Heart left ventricle (tissue), 16 donors: ENCODE results near the gene PKIB. TPM values are rescaled to one million over a fixed set of nuclear protein-coding genes. Genes with fewer than 3 reads are reported as not detected.

Experiments used
- ATAC-seq, 4 donors: fragments of 200-7000 bp; cut with Tn5 transposase; one replicate each; pipeline ENCODE4 v1.9.1; 2020 to 2022; ENCODE audit warnings: moderate library complexity in 4 of 4, mild to moderate bottlenecking in 3 of 4, moderate number of reproducible peaks in 1 of 4
- DNase-seq, 5 donors: peaks; one replicate each; pipeline ENCODE4 v3.0.0-alpha.2; 2020
- H3K27ac ChIP-seq, 12 donors: fragments of 200-600 bp; sonication (generic) in 4 of 12; one replicate each; pipeline versions ENCODE4 v1.5.0 to v1.8.0; 2016 to 2022; ENCODE audit warnings: mild to moderate bottlenecking in 2 of 12
- H3K27me3 ChIP-seq, 9 donors: fragments of 200-600 bp; sonication (generic) in 2 of 9; one replicate each; pipeline versions ENCODE4 v1.5.1 to v1.8.0; 2016 to 2022; ENCODE audit warnings: mild to moderate bottlenecking in 3 of 9
- H3K36me3 ChIP-seq, 9 donors: fragments of 200-600 bp; sonication (generic) in 2 of 9; one replicate each; pipeline versions ENCODE4 v1.5.0 to v1.8.0; 2018 to 2022; ENCODE audit warnings: mild to moderate bottlenecking in 2 of 9
- H3K4me1 ChIP-seq, 12 donors: fragments of 200-600 bp; sonication (generic) in 4 of 12; one replicate each; pipeline versions ENCODE4 v1.5.0 to v1.8.0; 2016 to 2022; ENCODE audit warnings: mild to moderate bottlenecking in 3 of 12
- H3K4me3 ChIP-seq, 12 donors: fragments of 200-600 bp; sonication (generic) in 4 of 12; one replicate each; pipeline versions ENCODE4 v1.5.0 to v1.8.0; 2017 to 2022; ENCODE audit warnings: mild to moderate bottlenecking in 9 of 12, moderate library complexity in 4 of 12
- H3K9me3 ChIP-seq, 12 donors: fragments of 200-600 bp; sonication (generic) in 4 of 12; one replicate each; pipeline versions ENCODE4 v1.5.0 to v1.8.0; 2016 to 2022; ENCODE audit warnings: mild to moderate bottlenecking in 1 of 12
- CTCF ChIP-seq, 12 donors: fragments of 200-600 bp; sonication (generic) in 4 of 12; IDR thresholded peaks; one replicate each; pipeline versions ENCODE4 v1.5.0 to v1.8.0; 2018 to 2022; ENCODE audit warnings: antibody characterized with exemption in 12 of 12, mild to moderate bottlenecking in 5 of 12
- POLR2A ChIP-seq, 2 donors: fragments of 450-650 bp; IDR thresholded peaks; one replicate each; pipeline ENCODE4 v1.6.1; 2017; ENCODE audit warnings: antibody characterized with exemption in 2 of 2, mild to moderate bottlenecking in 2 of 2, moderate library complexity in 2 of 2
- WGBS, 4 donors: extraction: QIAGEN DNeasy Blood & Tissue Kit in 2 of 4; methylation state at CpG; one replicate each; pipeline versions ENCODE4 v1.1.5 to v1.1.7; 2013 to 2018; 5-methylcytosine and 5-hydroxymethylcytosine counted together
- intact Hi-C, 10 donors: fragments of 100-400 bp; cut with DNase I; formaldehyde crosslinking; loops; one replicate each; pipeline versions ENCODE4 v1.11.1 to v1.14.2; 2022
- polyA plus RNA-seq, 2 donors: library from polyadenylated mRNA; stranded (reverse); fragments of 200-250 nt; gene quantifications; one replicate each; pipeline ENCODE4 v1.2.3, GENCODE V29; 2013
- total RNA-seq, 9 donors: library from RNA; depleted of rRNA in 2 of 9; stranded (reverse); fragments of >200 nt in 2 of 9; fragmentation: NEBNext Ultra II Directional in 3 of 9; extraction: Animal tissue kit (Norgen Biotek cat#: 25700) in 3 of 9; gene quantifications; one replicate each; pipeline versions ENCODE4 v1.1.0 to v1.2.4, GENCODE V29; 2016 to 2023
- donor health status: ischemic (EF 13 %, LVEDD 7.1; RV severe dilation, severe dysfunction).
- donor health status: healthy with polysubstance abuse.
- donor health status: DM: no; HTN: yes; CAD: no.
- donor health status: DM: no; HTN: no; CAD: no.
- donor health status: ischemic (EF 25% LVEDD 6.9; RV normal size, moderate dysfunction).
- donor health status: ischemic (EF 25% LVEDD 5.7; RV mildly dilated, moderate dysfunction).
- donor health status: healthy.
- donor health status: DM: yes; HTN: yes; CAD: no.
- donor health status: ischemic (EF 35%, LVEDD 5.7; RV mildly dilated, moderate dysfunction).
- donor health status: nonischemic (EF 11% LVEDD 7.7; RV severe dilation, severe dysfunction).
- donor health status: DM: yes; HTN: yes; CAD: no.
- donor health status: PGD.
- donor health status: ischemic (EF 29% LVEDD 5.4; RV normal size, mild dysfunction).
- donor health status: nonischemic (EF 23%, LVEDD 6.1; RV moderate dilation, normal function).

PKIB gene
- total and polyA plus RNA-seq, 11 donors = 0.27 to 0.96 (median 0.50) TPM; not detected in 4

DNA sequence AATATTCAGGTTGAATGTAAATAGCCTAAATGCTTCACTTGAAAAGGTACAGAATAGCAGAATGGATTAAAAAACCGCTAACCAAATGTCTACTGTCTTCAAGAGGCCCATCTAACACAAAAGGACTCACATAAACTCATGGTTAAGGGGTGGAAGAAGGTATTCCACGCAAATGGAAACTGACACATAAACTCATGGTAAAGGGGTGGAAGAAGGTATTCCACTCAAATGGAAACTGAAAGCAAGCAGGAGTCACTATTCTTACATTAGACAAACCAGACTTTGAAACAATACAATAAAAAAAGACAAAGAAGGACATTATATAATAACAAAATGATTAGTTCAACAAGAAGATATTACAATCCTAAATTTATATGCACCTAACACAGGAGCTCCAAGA, 38.3 kb upstream of the PKIB start:
- peaks cover 0 to 21% (median 0%) of the 10 kb centered on the region in 12 donors for H3K9me3 ChIP-seq
- no peaks in the 10 kb centered on the region for H3K4me1 ChIP-seq
- H3K36me3 ChIP-seq = no peaks in the 10 kb centered on the region
- TF ChIP-seq POLR2A (IDR thresholded peaks at IDR 0.05) (no peak), CTCF (IDR thresholded peaks at IDR 0.05) (no peak)
- intact Hi-C loops = no loop called here
- ATAC-seq (no peak), DNase-seq (no peak)
- H3K27ac ChIP-seq = no peak overlapping the region
- H3K27me3 ChIP-seq = no peaks in the 10 kb centered on the region
- WGBS, 4 donors = 63 to 71% (median 67%) methylated on average over 2 of the region's 2 CpGs
- no peak overlapping the region for H3K4me3 ChIP-seq

GRCh38 chr6:122576888-122577287, 33.3 kb upstream of the PKIB start:
- Histone ChIP-seq H3K36me3 (no peaks in the 10 kb centered on the region), H3K4me3 (no peak overlapping the region), H3K4me1 (no peaks in the 10 kb centered on the region), H3K27ac (no peak overlapping the region), H3K27me3 (no peaks in the 10 kb centered on the region), H3K9me3 (peaks cover 0 to 27% (median 0%) of the 10 kb centered on the region in 12 donors)
- intact Hi-C loops = no loop called here
- WGBS, 4 donors = 95 to 97% (median 96%) methylated on average over 2 of the region's 2 CpGs
- TF ChIP-seq CTCF (IDR thresholded peaks at IDR 0.05) (no peak), POLR2A (IDR thresholded peaks at IDR 0.05) (no peak)
- ATAC-seq = no peak
- no peak for DNase-seq

DNA sequence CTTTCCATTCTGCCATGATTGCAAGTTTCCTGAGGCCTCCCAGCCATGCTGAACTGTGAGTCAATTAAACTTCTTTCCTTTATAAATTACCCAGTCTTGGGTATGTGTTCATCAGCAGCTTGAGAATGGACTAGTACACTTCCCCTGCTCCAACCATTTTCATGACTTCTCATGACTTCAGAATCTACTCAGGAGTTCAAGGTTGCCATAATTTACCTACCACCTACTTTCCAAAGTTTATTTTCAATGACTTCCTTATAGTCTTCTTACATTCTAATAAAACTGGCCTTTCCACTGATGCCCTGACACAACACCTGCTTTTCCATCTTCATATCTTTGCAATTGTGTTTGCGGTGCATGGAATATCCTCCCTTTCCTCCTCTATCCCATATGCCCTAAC, 31.2 kb upstream of the PKIB start:
- H3K4me3 ChIP-seq = no peak overlapping the region
- peaks cover 0 to 24% (median 0%) of the 10 kb centered on the region in 12 donors for H3K9me3 ChIP-seq
- no peaks in the 10 kb centered on the region for H3K27me3 ChIP-seq
- H3K27ac ChIP-seq = no peak overlapping the region
- no peak for ATAC-seq
- WGBS, 4 donors = 94 to 97% (median 96%) methylated on average over 1 of the region's 1 CpG
- H3K4me1 ChIP-seq = no peaks in the 10 kb centered on the region
- no peaks in the 10 kb centered on the region for H3K36me3 ChIP-seq
- no peak for TF ChIP-seq CTCF (IDR thresholded peaks at IDR 0.05)
- TF ChIP-seq POLR2A (IDR thresholded peaks at IDR 0.05) = no peak
- intact Hi-C loops = no loop called here
- DNase-seq = no peak

- Histone ChIP-seq H3K36me3 (no peaks in the 10 kb centered on the region), H3K4me3 (no peak overlapping the region), H3K9me3 (peaks cover 0 to 13% (median 0%) of the 10 kb centered on the region in 12 donors), H3K27ac (no peak overlapping the region), H3K4me1 (no peaks in the 10 kb centered on the region), H3K27me3 (no peaks in the 10 kb centered on the region)
- ATAC-seq (no peak), DNase-seq (no peak)
- intact Hi-C loops = no loop called here
- TF ChIP-seq CTCF (IDR thresholded peaks at IDR 0.05) (no peak), POLR2A (IDR thresholded peaks at IDR 0.05) (no peak)
- 59 to 67% (median 62%) methylated on average over 3 of the region's 3 CpGs for WGBS, 4 donors
Measured at GRCh38 chr6:122580737-122581136, 29.5 kb upstream of the PKIB start.
